ENCODE results near the gene CLEC1B. TPM values are rescaled to one million over a fixed set of nuclear protein-coding genes. Genes with fewer than 3 reads are reported as not detected.

CLEC1B gene
- total RNA-seq, 2 experiments from 2014 or later, result not detected

DNA sequence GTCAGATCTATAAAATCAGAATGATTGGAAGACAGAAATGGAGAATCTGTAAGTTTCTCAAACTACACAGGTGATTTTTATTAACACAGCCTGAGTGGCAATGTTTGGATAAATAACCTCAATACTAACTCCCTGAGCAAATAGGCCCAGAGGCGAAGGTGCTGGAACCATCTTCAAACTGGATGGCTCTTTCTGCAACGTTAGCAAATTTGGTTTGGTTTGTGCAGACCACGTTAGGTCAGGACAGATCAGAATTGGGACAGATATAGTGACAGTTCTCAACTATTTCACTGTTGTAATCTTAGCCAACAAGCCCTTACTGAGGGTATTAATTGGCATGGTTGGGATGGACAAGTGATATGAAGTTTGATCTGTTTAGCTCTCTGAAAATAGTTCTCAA, 22.4 kb upstream of the CLEC1B start:
- DNase-seq (no peak), ATAC-seq (no peak)
- Mint-ChIP-seq H3K4me3 (no peak overlapping the region), H3K27ac (no peak overlapping the region), H3K27me3 (peaks cover 3% of the 10 kb centered on the region), H3K36me3 (ENCODE audit: low read depth) (no peaks in the 10 kb centered on the region), H3K9me3 (no peaks in the 10 kb centered on the region), H3K4me1 (ENCODE audit: low read depth) (no peaks in the 10 kb centered on the region)
- POLR2A ChIA-PET, result no interaction called here
- TF ChIP-seq, protein P1, sequence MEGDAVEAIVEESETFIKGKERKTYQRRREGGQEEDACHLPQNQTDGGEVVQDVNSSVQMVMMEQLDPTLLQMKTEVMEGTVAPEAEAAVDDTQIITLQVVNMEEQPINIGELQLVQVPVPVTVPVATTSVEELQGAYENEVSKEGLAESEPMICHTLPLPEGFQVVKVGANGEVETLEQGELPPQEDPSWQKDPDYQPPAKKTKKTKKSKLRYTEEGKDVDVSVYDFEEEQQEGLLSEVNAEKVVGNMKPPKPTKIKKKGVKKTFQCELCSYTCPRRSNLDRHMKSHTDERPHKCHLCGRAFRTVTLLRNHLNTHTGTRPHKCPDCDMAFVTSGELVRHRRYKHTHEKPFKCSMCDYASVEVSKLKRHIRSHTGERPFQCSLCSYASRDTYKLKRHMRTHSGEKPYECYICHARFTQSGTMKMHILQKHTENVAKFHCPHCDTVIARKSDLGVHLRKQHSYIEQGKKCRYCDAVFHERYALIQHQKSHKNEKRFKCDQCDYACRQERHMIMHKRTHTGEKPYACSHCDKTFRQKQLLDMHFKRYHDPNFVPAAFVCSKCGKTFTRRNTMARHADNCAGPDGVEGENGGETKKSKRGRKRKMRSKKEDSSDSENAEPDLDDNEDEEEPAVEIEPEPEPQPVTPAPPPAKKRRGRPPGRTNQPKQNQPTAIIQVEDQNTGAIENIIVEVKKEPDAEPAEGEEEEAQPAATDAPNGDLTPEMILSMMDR (IDR thresholded peaks at IDR 0.05), result no peak
- CTCF ChIA-PET, result interaction anchor here (0.9 to 1.1 kb wide), 2 partner anchors 13 to 208 kb away, joined by 3 read pairs; no protein-coding TSS in a partner anchor
- intact Hi-C loops (cut with micrococcal nuclease), result no loop called here

DNA sequence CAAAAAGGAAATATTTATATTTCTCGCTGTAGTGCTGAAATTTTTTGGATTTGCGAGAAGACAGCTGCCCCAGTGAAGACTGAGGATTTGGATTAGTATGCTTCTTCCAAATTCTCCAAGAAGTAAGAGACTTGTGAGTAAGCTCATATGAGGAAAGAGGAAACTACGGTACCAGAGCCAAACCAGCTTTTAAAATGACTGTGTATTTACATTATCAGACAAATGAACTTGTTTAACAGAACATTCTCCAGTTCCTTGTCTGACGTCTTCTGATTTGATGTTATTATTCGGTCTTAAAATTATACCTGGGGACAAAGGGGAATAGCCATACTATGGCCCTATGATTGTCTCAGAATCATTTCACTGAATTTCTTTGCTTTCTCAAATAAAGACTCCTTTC, 19.5 kb upstream of the CLEC1B start:
- Mint-ChIP-seq H3K9me3 (no peaks in the 10 kb centered on the region), H3K4me3 (no peak overlapping the region), H3K27me3 (peaks cover 9% of the 10 kb centered on the region), H3K27ac (no peak overlapping the region), H3K4me1 (ENCODE audit: low read depth) (no peaks in the 10 kb centered on the region), H3K36me3 (ENCODE audit: low read depth) (no peaks in the 10 kb centered on the region)
- DNase-seq, result no peak
- TF ChIP-seq, protein P1 (IDR thresholded peaks at IDR 0.05), result no peak
- ChIA-PET POLR2A (no interaction called here), CTCF (interaction anchor here (0.8 to 1.2 kb wide), 4 partner anchors 14 to 219 kb away, joined by 3 to 4 read pairs (median 3); no protein-coding TSS in a partner anchor)
- ATAC-seq, result no peak
- intact Hi-C loops (cut with micrococcal nuclease), result no loop called here

DNA sequence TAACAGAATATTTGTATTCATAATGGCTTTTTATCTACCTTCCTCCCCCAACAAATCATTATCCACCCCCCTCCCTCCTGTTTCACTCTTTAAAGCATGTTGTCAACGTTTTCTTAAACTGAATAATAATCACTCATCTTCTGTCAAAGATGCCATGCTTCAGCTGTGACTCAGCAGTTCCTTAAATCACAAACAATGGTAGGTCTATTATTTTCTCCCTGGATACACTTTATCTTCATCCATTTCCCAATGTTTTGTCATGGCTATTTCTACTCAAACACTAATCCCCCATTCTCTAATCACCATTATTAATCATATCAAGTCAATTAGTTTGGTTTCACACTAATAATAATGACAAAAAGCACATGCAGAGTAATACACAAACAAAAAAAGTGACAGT, 18.0 kb upstream of the CLEC1B start:
- Mint-ChIP-seq H3K9me3 (no peaks in the 10 kb centered on the region), H3K4me1 (ENCODE audit: low read depth) (no peaks in the 10 kb centered on the region), H3K36me3 (ENCODE audit: low read depth) (no peaks in the 10 kb centered on the region), H3K4me3 (no peak overlapping the region), H3K27me3 (peaks cover 14% of the 10 kb centered on the region), H3K27ac (no peak overlapping the region)
- intact Hi-C loops (cut with micrococcal nuclease), result no loop called here
- TF ChIP-seq, protein P1 (IDR thresholded peaks at IDR 0.05), result no peak
- ATAC-seq (no peak), DNase-seq (no peak)
- ChIA-PET CTCF (interaction anchor here (1.5 kb wide), 1 partner anchor 203 kb away, joined by 4 read pairs; no protein-coding TSS in a partner anchor), POLR2A (interaction anchor here (0.5 kb wide), 1 partner anchor 1723 kb away, joined by 3 read pairs; no protein-coding TSS in a partner anchor)

DNA sequence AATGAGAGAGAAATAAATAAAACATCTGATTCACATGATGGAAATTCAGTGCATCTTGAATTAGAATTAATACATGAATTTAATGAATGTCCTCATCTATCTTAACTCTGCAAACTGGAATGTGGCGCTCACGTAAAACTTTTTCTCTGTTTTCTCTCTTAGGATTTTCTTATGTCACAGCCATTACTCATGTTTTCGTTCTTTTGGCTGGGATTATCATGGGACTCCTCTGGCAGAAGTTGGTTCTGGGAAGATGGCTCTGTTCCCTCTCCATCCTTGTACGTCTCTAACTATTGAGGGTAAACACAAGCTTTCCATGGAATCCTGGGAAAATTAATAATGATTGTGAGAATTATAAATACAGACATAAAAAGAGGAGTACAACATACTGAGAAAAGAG, 16.5 kb upstream of the CLEC1B start:
- ATAC-seq (no peak), DNase-seq (no peak)
- CTCF ChIA-PET, result no interaction called here
- no peak overlapping the region for H3K27ac Mint-ChIP-seq
- intact Hi-C loops (cut with micrococcal nuclease), result no loop called here
- H3K9me3 Mint-ChIP-seq, result no peaks in the 10 kb centered on the region
- TF ChIP-seq, protein P1 (IDR thresholded peaks at IDR 0.05), result no peak
- H3K4me1 Mint-ChIP-seq (ENCODE audit: low read depth), result no peaks in the 10 kb centered on the region
- no peaks in the 10 kb centered on the region for H3K36me3 Mint-ChIP-seq (ENCODE audit: low read depth)
- H3K27me3 Mint-ChIP-seq, result peaks cover 14% of the 10 kb centered on the region
- H3K4me3 Mint-ChIP-seq, result no peak overlapping the region
- POLR2A ChIA-PET, result no interaction called here

DNA sequence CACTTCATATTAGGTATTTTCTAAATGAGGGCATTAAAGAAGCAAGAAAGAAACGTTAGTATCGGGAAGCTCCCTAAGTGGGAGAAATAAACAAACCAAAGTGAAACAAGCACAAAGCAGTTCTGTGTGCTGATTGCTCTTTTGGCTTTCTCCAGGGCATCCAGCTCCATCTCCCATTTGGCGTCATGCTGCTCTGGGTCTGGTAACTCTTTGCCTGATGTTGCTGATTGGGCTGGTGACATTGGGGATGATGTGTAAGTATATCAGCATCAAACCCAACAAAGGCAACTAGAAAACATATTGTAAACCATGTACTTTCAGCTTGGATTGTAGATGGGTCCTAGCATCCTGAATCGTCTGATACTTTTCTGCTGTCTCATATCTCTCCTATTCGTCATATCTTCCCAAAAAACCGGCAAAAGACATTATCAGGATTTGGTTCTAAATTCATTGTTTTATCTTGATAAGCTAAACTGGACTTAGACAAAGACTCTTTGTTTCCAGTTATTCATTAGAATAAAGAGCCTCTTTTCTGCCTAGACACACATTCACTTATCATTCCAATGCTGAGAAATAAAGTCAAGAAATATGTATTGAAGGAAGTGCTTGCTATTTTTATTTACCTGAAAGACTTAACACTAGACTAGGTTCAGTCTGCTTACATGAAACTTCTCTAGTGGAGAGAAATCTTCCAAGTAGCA, 13.9 kb upstream of the CLEC1B start:
- ChIA-PET CTCF (interaction anchor here (1.2 to 2.7 kb wide), 3 partner anchors 72 to 140 kb away, joined by 3 to 8 read pairs (median 5); no protein-coding TSS in a partner anchor), POLR2A (interaction anchor here (0.7 to 0.9 kb wide), 2 partner anchors 40 to 118 kb away, joined by 3 read pairs; no protein-coding TSS in a partner anchor)
- H3K9me3 Mint-ChIP-seq, result no peaks in the 10 kb centered on the region
- no peak overlapping the region for H3K27ac Mint-ChIP-seq
- peaks cover 15% of the 10 kb centered on the region for H3K27me3 Mint-ChIP-seq
- H3K4me1 Mint-ChIP-seq (ENCODE audit: low read depth), result no peaks in the 10 kb centered on the region
- TF ChIP-seq, protein P1 (IDR thresholded peaks at IDR 0.05), result no peak
- no peak overlapping the region for H3K4me3 Mint-ChIP-seq
- no peak for ATAC-seq
- no peak for DNase-seq
- no peaks in the 10 kb centered on the region for H3K36me3 Mint-ChIP-seq (ENCODE audit: low read depth)
- intact Hi-C loops (cut with micrococcal nuclease), result no loop called here

Data from activated CD8-positive, alpha-beta T cell treated with anti-CD3 and anti-CD28 coated beads for 36 hours (primary cell).